Ishikawa (cell line): Measurements from ENCODE around the gene TFAP2C.

Experiments
- CEBPB ChIP-seq: IDR thresholded peaks from 2 replicates; pipeline ENCODE4 v1.6.1; 2012
- CREB1 ChIP-seq: IDR thresholded peaks from 2 replicates; pipeline ENCODE4 v1.6.1; 2012; ENCODE audit warnings: low read depth
- EGR1 ChIP-seq: IDR thresholded peaks from 2 replicates; pipeline ENCODE4 v1.6.1; 2012
- EP300 ChIP-seq: IDR thresholded peaks from 2 replicates; pipeline ENCODE4 v1.6.1; 2012; ENCODE audit warnings: borderline replicate concordance
- FOXM1 ChIP-seq: IDR thresholded peaks from 2 replicates; pipeline ENCODE4 v1.6.1; 2012; ENCODE audit warnings: low read depth, borderline replicate concordance
- NFIC ChIP-seq: IDR thresholded peaks from 2 replicates; pipeline ENCODE4 v1.6.1; 2012
- RAD21 ChIP-seq: IDR thresholded peaks from 2 replicates; pipeline ENCODE4 v1.6.1; 2012; ENCODE audit warnings: low read depth
- TAF1 ChIP-seq: IDR thresholded peaks from 2 replicates; pipeline ENCODE4 v1.6.1; 2012; ENCODE audit warnings: low read depth, mild to moderate bottlenecking
- TCF12 ChIP-seq: IDR thresholded peaks from 2 replicates; pipeline ENCODE4 v1.6.1; 2012; ENCODE audit warnings: low read depth
- TEAD4 ChIP-seq: IDR thresholded peaks from 2 replicates; pipeline ENCODE4 v1.6.1; 2012
- YY1 ChIP-seq: IDR thresholded peaks from 2 replicates; pipeline ENCODE4 v1.6.1; 2012; ENCODE audit warnings: low read depth
- ZBTB7A ChIP-seq: IDR thresholded peaks from 2 replicates; pipeline ENCODE4 v1.6.1; 2012; ENCODE audit warnings: low read depth
- TF ChIP-seq, protein P1 (sequence below): IDR thresholded peaks from 2 replicates; pipeline ENCODE4 v1.6.1; 2012; ENCODE audit warnings: low read depth, mild to moderate bottlenecking
- TF ChIP-seq, protein P2 (sequence below): IDR thresholded peaks from 2 replicates; pipeline ENCODE4 v1.6.1; 2012
- TF ChIP-seq, protein P3 (sequence below): IDR thresholded peaks from 2 replicates; pipeline ENCODE4 v1.6.1; 2012

The TFAP2C gene

DNA sequence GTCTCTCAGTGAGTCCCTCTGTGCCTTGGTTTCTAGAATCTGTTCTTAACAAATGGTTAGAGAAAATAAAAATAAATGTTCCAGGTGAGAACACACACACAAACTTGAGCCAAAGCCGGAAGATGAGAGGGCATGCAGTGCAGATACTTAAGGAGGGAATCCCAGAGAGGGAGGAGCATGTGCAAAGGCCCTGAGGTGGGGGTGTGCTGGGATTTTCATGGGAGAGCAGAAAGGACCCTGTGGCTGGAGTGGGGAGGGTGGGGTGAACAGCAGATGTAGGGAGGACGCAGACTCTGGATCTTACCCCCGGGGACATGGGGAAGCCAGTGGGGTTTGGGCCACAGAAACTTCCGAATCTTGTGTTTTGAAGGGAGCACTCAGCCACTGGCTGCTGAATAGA is 17.5 kb downstream of the TFAP2C start:
- TF ChIP-seq, protein P1, sequence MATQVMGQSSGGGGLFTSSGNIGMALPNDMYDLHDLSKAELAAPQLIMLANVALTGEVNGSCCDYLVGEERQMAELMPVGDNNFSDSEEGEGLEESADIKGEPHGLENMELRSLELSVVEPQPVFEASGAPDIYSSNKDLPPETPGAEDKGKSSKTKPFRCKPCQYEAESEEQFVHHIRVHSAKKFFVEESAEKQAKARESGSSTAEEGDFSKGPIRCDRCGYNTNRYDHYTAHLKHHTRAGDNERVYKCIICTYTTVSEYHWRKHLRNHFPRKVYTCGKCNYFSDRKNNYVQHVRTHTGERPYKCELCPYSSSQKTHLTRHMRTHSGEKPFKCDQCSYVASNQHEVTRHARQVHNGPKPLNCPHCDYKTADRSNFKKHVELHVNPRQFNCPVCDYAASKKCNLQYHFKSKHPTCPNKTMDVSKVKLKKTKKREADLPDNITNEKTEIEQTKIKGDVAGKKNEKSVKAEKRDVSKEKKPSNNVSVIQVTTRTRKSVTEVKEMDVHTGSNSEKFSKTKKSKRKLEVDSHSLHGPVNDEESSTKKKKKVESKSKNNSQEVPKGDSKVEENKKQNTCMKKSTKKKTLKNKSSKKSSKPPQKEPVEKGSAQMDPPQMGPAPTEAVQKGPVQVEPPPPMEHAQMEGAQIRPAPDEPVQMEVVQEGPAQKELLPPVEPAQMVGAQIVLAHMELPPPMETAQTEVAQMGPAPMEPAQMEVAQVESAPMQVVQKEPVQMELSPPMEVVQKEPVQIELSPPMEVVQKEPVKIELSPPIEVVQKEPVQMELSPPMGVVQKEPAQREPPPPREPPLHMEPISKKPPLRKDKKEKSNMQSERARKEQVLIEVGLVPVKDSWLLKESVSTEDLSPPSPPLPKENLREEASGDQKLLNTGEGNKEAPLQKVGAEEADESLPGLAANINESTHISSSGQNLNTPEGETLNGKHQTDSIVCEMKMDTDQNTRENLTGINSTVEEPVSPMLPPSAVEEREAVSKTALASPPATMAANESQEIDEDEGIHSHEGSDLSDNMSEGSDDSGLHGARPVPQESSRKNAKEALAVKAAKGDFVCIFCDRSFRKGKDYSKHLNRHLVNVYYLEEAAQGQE, result no peak
- no peak for TF ChIP-seq CEBPB
- no peak for TF ChIP-seq ZBTB7A
- TF ChIP-seq EP300, result no peak
- TF ChIP-seq, protein P2, sequence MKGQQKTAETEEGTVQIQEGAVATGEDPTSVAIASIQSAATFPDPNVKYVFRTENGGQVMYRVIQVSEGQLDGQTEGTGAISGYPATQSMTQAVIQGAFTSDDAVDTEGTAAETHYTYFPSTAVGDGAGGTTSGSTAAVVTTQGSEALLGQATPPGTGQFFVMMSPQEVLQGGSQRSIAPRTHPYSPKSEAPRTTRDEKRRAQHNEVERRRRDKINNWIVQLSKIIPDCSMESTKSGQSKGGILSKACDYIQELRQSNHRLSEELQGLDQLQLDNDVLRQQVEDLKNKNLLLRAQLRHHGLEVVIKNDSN, result no peak
- no peak for TF ChIP-seq NFIC
- no peak for TF ChIP-seq EGR1
- no peak for TF ChIP-seq RAD21
- TF ChIP-seq FOXM1, result no peak

DNA sequence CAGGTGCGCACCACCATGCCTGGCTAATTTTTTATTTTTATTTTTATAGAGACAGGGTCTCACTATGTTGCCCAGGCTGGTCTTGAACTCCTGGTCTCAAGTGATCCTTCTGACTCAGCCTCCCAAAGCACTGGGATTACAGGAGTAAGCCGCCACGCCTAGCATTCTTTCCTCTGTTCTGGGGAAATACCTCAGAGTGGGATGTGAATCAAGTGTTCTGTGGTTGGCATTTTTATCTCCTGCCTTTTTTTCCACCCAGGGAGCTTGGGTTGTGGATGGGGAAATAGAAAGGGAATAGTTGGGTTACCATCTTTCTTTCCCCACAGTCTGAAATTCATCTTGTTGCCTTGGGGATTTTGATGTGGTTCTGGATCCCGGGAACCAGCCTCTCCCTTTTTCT is 24.1 kb downstream of the TFAP2C start:
- TF ChIP-seq, protein P2, result no peak
- TF ChIP-seq EP300 (no peak), TEAD4 (no peak), TCF12 (no peak), EGR1 (no peak), YY1 (no peak), ZBTB7A (no peak)

DNA sequence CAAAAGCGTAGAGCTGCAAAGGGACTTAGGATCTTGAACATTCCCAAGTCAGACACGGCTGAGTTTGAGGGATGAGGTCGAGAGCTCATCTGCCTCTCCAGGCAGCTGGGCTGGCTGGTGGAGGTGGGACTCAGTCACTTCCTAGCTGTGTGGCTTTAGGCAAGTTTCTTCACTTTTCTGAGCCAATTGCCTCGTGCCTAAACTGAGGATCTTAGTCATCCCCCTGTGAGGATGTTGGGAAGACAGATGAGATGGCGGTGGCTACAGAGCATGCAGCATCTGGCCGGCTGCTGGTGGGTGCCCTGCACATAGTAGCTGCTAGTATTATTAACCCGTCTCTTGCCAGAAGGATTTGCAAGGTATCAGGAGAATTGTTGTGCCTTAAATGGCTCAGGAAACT is 27.5 kb downstream of the TFAP2C start:
- TF ChIP-seq, protein P1, result no peak

DNA sequence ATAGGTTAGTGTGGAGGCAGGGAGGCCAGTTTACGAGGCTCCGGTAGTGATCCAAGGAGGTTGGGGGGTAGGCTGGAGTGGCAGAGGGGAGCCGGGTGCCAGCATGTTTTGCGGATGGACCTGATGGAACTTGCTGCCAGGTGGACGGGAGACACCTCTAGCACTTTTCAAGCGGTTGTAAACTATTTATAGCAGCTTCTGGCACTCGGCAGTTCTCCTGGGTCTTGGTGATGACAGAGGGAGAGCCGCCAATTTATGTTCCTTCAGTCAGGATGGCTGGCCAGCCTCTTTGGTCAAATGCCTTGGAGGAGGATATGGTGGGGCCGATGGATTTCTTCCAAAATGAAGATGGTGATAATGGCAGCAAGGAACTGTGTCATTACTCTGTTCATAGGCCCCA is 28.8 kb downstream of the TFAP2C start:
- TF ChIP-seq, protein P2, result no peak
- no peak for TF ChIP-seq TCF12
- no peak for TF ChIP-seq EGR1
- TF ChIP-seq RAD21, result no peak
- TF ChIP-seq, protein P1, result no peak
- TF ChIP-seq EP300, result no peak
- TF ChIP-seq, protein P3, sequence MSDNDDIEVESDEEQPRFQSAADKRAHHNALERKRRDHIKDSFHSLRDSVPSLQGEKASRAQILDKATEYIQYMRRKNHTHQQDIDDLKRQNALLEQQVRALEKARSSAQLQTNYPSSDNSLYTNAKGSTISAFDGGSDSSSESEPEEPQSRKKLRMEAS, result no peak
- TF ChIP-seq ZBTB7A, result no peak
- TF ChIP-seq CREB1, result no peak
- no peak for TF ChIP-seq FOXM1
- no peak for TF ChIP-seq TEAD4
- TF ChIP-seq TAF1, result no peak
- no peak for TF ChIP-seq CEBPB
- TF ChIP-seq YY1, result no peak
- no peak for TF ChIP-seq NFIC

DNA sequence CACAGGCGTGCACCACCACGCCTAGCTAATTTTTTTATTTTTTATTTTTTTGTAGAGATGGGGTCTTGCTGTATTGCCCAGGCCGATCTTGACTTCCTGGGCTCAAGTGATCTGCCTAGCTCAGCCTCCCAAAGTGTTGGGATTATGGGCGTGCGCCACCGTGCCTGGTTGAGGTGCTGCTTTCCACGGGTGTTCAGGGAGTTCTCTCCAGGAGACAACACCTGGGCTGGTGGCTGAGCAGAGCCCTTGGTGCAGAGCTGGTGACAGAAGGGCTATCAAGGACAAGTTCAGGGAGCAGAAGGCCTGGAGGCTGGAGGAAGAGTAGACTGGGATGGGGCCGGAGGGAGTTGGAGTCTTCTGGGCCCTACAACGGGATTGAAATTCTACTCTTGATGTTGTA is 34.6 kb downstream of the TFAP2C start:
- TF ChIP-seq, protein P1, result no peak
- TF ChIP-seq FOXM1 (no peak), EGR1 (no peak), ZBTB7A (no peak), NFIC (no peak)
